ENCODE results near the gene PSMB2. TPM values are rescaled to one million over a fixed set of nuclear protein-coding genes. Genes with fewer than 3 reads are reported as not detected.

PSMB2 gene
- total and polyA plus RNA-seq, 4 donors = 26.3 to 99.6 (median 62.5) TPM

- H3K9me3 ChIP-seq (ENCODE audit: control insufficient read depth, insufficient read depth, low read length) = no peaks in the 10 kb centered on the region
- H3K27ac ChIP-seq (ENCODE audit: low read depth, low read length) = no peak overlapping the region
- no peaks in the 10 kb centered on the region for H3K27me3 ChIP-seq (ENCODE audit: control insufficient read depth, insufficient read depth, low read length)
- no peak for DNase-seq (ENCODE audit: low read depth in 4 of 6, low spot score in 6 of 6)
- H3K4me1 ChIP-seq (ENCODE audit: control insufficient read depth, insufficient read depth, low read length) = no peaks in the 10 kb centered on the region
- H3K36me3 ChIP-seq (ENCODE audit: control insufficient read depth, insufficient read depth, low read length) = peaks cover 16% of the 10 kb centered on the region
- H3K4me3 ChIP-seq (ENCODE audit: low read depth, low read length) = no peak overlapping the region
Measured at GRCh38 chr1:35623832-35624231, 17.5 kb downstream of the PSMB2 start.

- H3K27me3 ChIP-seq (ENCODE audit: control insufficient read depth, insufficient read depth, low read length) = no peaks in the 10 kb centered on the region
- no peak overlapping the region for H3K4me3 ChIP-seq (ENCODE audit: low read depth, low read length)
- DNase-seq (ENCODE audit: low read depth in 4 of 6, low spot score in 6 of 6) = no peak
- H3K27ac ChIP-seq (ENCODE audit: low read depth, low read length) = no peak overlapping the region
- peaks cover 16% of the 10 kb centered on the region for H3K36me3 ChIP-seq (ENCODE audit: control insufficient read depth, insufficient read depth, low read length)
- H3K4me1 ChIP-seq (ENCODE audit: control insufficient read depth, insufficient read depth, low read length) = no peaks in the 10 kb centered on the region
- no peaks in the 10 kb centered on the region for H3K9me3 ChIP-seq (ENCODE audit: control insufficient read depth, insufficient read depth, low read length)
- WGBS (ENCODE audit: insufficient coverage) = 90% methylated on average over 2 of the region's 4 CpGs
Measured at GRCh38 chr1:35622510-35623178, 18.7 kb downstream of the PSMB2 start.

GRCh38 chr1:35619237-35620121 lies 21.8 kb downstream of the PSMB2 start:
- Histone ChIP-seq H3K4me3 (ENCODE audit: low read depth, low read length) (no peak overlapping the region), H3K27me3 (ENCODE audit: control insufficient read depth, insufficient read depth, low read length) (no peaks in the 10 kb centered on the region), H3K36me3 (ENCODE audit: control insufficient read depth, insufficient read depth, low read length) (peaks cover 16% of the 10 kb centered on the region), H3K9me3 (ENCODE audit: control insufficient read depth, insufficient read depth, low read length) (no peaks in the 10 kb centered on the region), H3K27ac (ENCODE audit: low read depth, low read length) (no peak overlapping the region), H3K4me1 (ENCODE audit: control insufficient read depth, insufficient read depth, low read length) (no peaks in the 10 kb centered on the region)
- DNase-seq (ENCODE audit: low read depth in 4 of 6, low spot score in 6 of 6) = no peak
- 100% methylated on average over 1 of the region's 6 CpGs for WGBS (ENCODE audit: insufficient coverage)

- Histone ChIP-seq H3K4me3 (ENCODE audit: low read depth, low read length) (no peak overlapping the region), H3K4me1 (ENCODE audit: control insufficient read depth, insufficient read depth, low read length) (no peaks in the 10 kb centered on the region), H3K9me3 (ENCODE audit: control insufficient read depth, insufficient read depth, low read length) (no peaks in the 10 kb centered on the region), H3K27ac (ENCODE audit: low read depth, low read length) (no peak overlapping the region), H3K27me3 (ENCODE audit: control insufficient read depth, insufficient read depth, low read length) (no peaks in the 10 kb centered on the region), H3K36me3 (ENCODE audit: control insufficient read depth, insufficient read depth, low read length) (peaks cover 9% of the 10 kb centered on the region)
- peak in 2 of 6 donors; percentile 13 to 42 for DNase-seq (ENCODE audit: low read depth in 4 of 6, low spot score in 6 of 6)
- 43% methylated on average over 7 of the region's 8 CpGs for WGBS (ENCODE audit: insufficient coverage)
Measured at GRCh38 chr1:35615440-35615839, 25.9 kb downstream of the PSMB2 start.

GRCh38 chr1:35611655-35612054 lies 29.7 kb downstream of the PSMB2 start:
- H3K4me1 ChIP-seq (ENCODE audit: control insufficient read depth, insufficient read depth, low read length) = no peaks in the 10 kb centered on the region
- H3K4me3 ChIP-seq (ENCODE audit: low read depth, low read length) = no peak overlapping the region
- no peak overlapping the region for H3K27ac ChIP-seq (ENCODE audit: low read depth, low read length)
- 100% methylated on average over 5 of the region's 7 CpGs for WGBS (ENCODE audit: insufficient coverage)
- no peaks in the 10 kb centered on the region for H3K27me3 ChIP-seq (ENCODE audit: control insufficient read depth, insufficient read depth, low read length)
- peaks cover 18% of the 10 kb centered on the region for H3K36me3 ChIP-seq (ENCODE audit: control insufficient read depth, insufficient read depth, low read length)
- no peaks in the 10 kb centered on the region for H3K9me3 ChIP-seq (ENCODE audit: control insufficient read depth, insufficient read depth, low read length)
- no peak for DNase-seq (ENCODE audit: low read depth in 4 of 6, low spot score in 6 of 6)

GRCh38 chr1:35605867-35606182 lies 35.5 kb downstream of the PSMB2 start:
- Histone ChIP-seq H3K27me3 (ENCODE audit: control insufficient read depth, insufficient read depth, low read length) (no peaks in the 10 kb centered on the region), H3K4me1 (ENCODE audit: control insufficient read depth, insufficient read depth, low read length) (no peaks in the 10 kb centered on the region), H3K27ac (ENCODE audit: low read depth, low read length) (no peak overlapping the region), H3K9me3 (ENCODE audit: control insufficient read depth, insufficient read depth, low read length) (no peaks in the 10 kb centered on the region), H3K4me3 (ENCODE audit: low read depth, low read length) (no peak overlapping the region), H3K36me3 (ENCODE audit: control insufficient read depth, insufficient read depth, low read length) (peaks cover 45% of the 10 kb centered on the region)
- no peak for DNase-seq (ENCODE audit: low read depth in 4 of 6, low spot score in 6 of 6)
- 54% methylated on average over 3 of the region's 4 CpGs for WGBS (ENCODE audit: insufficient coverage)

- peaks cover 43% of the 10 kb centered on the region for H3K36me3 ChIP-seq (ENCODE audit: control insufficient read depth, insufficient read depth, low read length)
- H3K9me3 ChIP-seq (ENCODE audit: control insufficient read depth, insufficient read depth, low read length) = no peaks in the 10 kb centered on the region
- no peak overlapping the region for H3K4me3 ChIP-seq (ENCODE audit: low read depth, low read length)
- 53% methylated on average over 5 of the region's 6 CpGs for WGBS (ENCODE audit: insufficient coverage)
- DNase-seq (ENCODE audit: low read depth in 4 of 6, low spot score in 6 of 6) = peak in 1 of 6 donors; percentile 3
- H3K4me1 ChIP-seq (ENCODE audit: control insufficient read depth, insufficient read depth, low read length) = no peaks in the 10 kb centered on the region
- H3K27ac ChIP-seq (ENCODE audit: low read depth, low read length) = no peak overlapping the region
- no peaks in the 10 kb centered on the region for H3K27me3 ChIP-seq (ENCODE audit: control insufficient read depth, insufficient read depth, low read length)
Measured at GRCh38 chr1:35605071-35605866, 36.1 kb downstream of the PSMB2 start.

GRCh38 chr1:35603941-35604340 lies 37.4 kb downstream of the PSMB2 start:
- no peaks in the 10 kb centered on the region for H3K4me1 ChIP-seq (ENCODE audit: control insufficient read depth, insufficient read depth, low read length)
- H3K4me3 ChIP-seq (ENCODE audit: low read depth, low read length) = no peak overlapping the region
- H3K9me3 ChIP-seq (ENCODE audit: control insufficient read depth, insufficient read depth, low read length) = no peaks in the 10 kb centered on the region
- WGBS (ENCODE audit: insufficient coverage) = no CpG with 5 or more reads among the region's 4 CpGs
- H3K27ac ChIP-seq (ENCODE audit: low read depth, low read length) = no peak overlapping the region
- H3K36me3 ChIP-seq (ENCODE audit: control insufficient read depth, insufficient read depth, low read length) = peaks cover 39% of the 10 kb centered on the region
- H3K27me3 ChIP-seq (ENCODE audit: control insufficient read depth, insufficient read depth, low read length) = no peaks in the 10 kb centered on the region
- no peak for DNase-seq (ENCODE audit: low read depth in 4 of 6, low spot score in 6 of 6)

- 60% methylated on average over 2 of the region's 3 CpGs for WGBS (ENCODE audit: insufficient coverage)
- H3K27me3 ChIP-seq (ENCODE audit: control insufficient read depth, insufficient read depth, low read length) = no peaks in the 10 kb centered on the region
- no peaks in the 10 kb centered on the region for H3K4me1 ChIP-seq (ENCODE audit: control insufficient read depth, insufficient read depth, low read length)
- no peak for DNase-seq (ENCODE audit: low read depth in 4 of 6, low spot score in 6 of 6)
- no peaks in the 10 kb centered on the region for H3K9me3 ChIP-seq (ENCODE audit: control insufficient read depth, insufficient read depth, low read length)
- H3K36me3 ChIP-seq (ENCODE audit: control insufficient read depth, insufficient read depth, low read length) = peaks cover 39% of the 10 kb centered on the region
- no peak overlapping the region for H3K4me3 ChIP-seq (ENCODE audit: low read depth, low read length)
- H3K27ac ChIP-seq (ENCODE audit: low read depth, low read length) = no peak overlapping the region
Measured at GRCh38 chr1:35603468-35603867, 37.9 kb downstream of the PSMB2 start.
